Caco-2 (cell line): Measurements from ENCODE around the gene KRT77. TPM values are rescaled to one million over a fixed set of nuclear protein-coding genes. Genes with fewer than 3 reads are reported as not detected.

Experiments used
- BruUV-seq: library from RNA; stranded (reverse); fragments of 400-500 nt; replicated peaks from 2 replicates; lab custom pipeline; 2021; lab: Mats Ljungman, UMichigan
- CTCF ChIA-PET: fragments of 300-600 bp; sonication (Branson Sonifier 250); formaldehyde crosslinking; loops from one replicate; lab custom pipeline; 2022; ENCODE audit warnings: antibody characterized with exemption; lab: Charles Lee
- POLR2A ChIA-PET: fragments of 300-600 bp; sonication (Branson Sonifier 250); formaldehyde crosslinking; loops from one replicate; lab custom pipeline; 2022; ENCODE audit warnings: antibody characterized with exemption; lab: Charles Lee
- DNase-seq, 2 experiments: peaks; one replicate each; pipeline versions ENCODE4 v3.0.0 to v3.0.0-alpha.2; 2020 to 2022
- H3K27me3 ChIP-seq: replicated peaks from 2 replicates; pipeline ENCODE4 v1.6.0; 2011; ENCODE audit warnings: low read length; ENCODE audit not compliant: control insufficient read depth, insufficient read depth
- H3K36me3 ChIP-seq: 2 replicates; pipeline ENCODE4 v1.5.1; 2011; ENCODE audit warnings: low read length; ENCODE audit not compliant: control insufficient read depth, insufficient read depth
- H3K4me1 ChIP-seq: fragments of 250-450 bp; sonication (Bioruptor Pico); 2 replicates; pipeline ENCODE4 v1.5.1; 2020; ENCODE audit warnings: mild to moderate bottlenecking
- H3K4me3 ChIP-seq: 2 replicates; pipeline ENCODE4 v1.5.1; 2011; ENCODE audit warnings: low read depth, mild to moderate bottlenecking, control low read depth, low read length
- H3K9me3 ChIP-seq: fragments of 250-450 bp; sonication (Bioruptor Pico); 2 replicates; pipeline ENCODE4 v1.5.1; 2020; ENCODE audit warnings: mild to moderate bottlenecking, moderate library complexity
- H3K27ac Mint-ChIP-seq: one replicate; pipeline ENCODE4 v1.8.0; 2022; ENCODE audit warnings: mixed read lengths; ENCODE audit not compliant: unreplicated experiment
- H3K27me3 Mint-ChIP-seq: one replicate; pipeline ENCODE4 v1.8.0; 2022; ENCODE audit warnings: mixed read lengths; ENCODE audit not compliant: insufficient read depth, unreplicated experiment
- H3K36me3 Mint-ChIP-seq: one replicate; pipeline ENCODE4 v1.8.0; 2022; ENCODE audit warnings: mild to moderate bottlenecking, mixed read lengths; ENCODE audit not compliant: insufficient read depth, unreplicated experiment
- H3K4me1 Mint-ChIP-seq: one replicate; pipeline ENCODE4 v1.8.0; 2022; ENCODE audit warnings: low read depth, mixed read lengths; ENCODE audit not compliant: unreplicated experiment
- H3K4me3 Mint-ChIP-seq: one replicate; pipeline ENCODE4 v1.8.0; 2022; ENCODE audit warnings: mild to moderate bottlenecking, moderate library complexity, mixed read lengths; ENCODE audit not compliant: unreplicated experiment
- H3K9me3 Mint-ChIP-seq: one replicate; pipeline ENCODE4 v1.8.0; 2022; ENCODE audit warnings: mixed read lengths; ENCODE audit not compliant: unreplicated experiment
- intact Hi-C: fragments of 100-400 bp; cut with micrococcal nuclease; formaldehyde crosslinking; loops from one replicate; pipeline ENCODE4 v1.10.0; 2022; ENCODE audit not compliant: unreplicated experiment
- total RNA-seq: library from RNA; stranded (reverse); gene quantifications from 2 replicates; pipeline ENCODE4 v1.2.3, GENCODE V29; 2022
- TF ChIP-seq, protein P1 (sequence below), 2 experiments: fragments of 200-600 bp in 1 of 2; IDR thresholded peaks; 1 replicate in 1 of 2; 2 replicates in 1 of 2; pipeline versions ENCODE4 v1.5.1 to v1.8.0; 2011 to 2022; ENCODE audit warnings: antibody characterized with exemption in 1 of 2, control low read depth in 1 of 2, inconsistent platforms in 1 of 2, low read depth in 1 of 2, low read length in 1 of 2, mild to moderate bottlenecking in 1 of 2, moderate library complexity in 1 of 2; ENCODE audit not compliant: insufficient read depth in 1 of 2, severe bottlenecking in 1 of 2, unreplicated experiment in 1 of 2

KRT77 gene
- total RNA-seq, 1 experiment from 2014 or later: not detected

DNA sequence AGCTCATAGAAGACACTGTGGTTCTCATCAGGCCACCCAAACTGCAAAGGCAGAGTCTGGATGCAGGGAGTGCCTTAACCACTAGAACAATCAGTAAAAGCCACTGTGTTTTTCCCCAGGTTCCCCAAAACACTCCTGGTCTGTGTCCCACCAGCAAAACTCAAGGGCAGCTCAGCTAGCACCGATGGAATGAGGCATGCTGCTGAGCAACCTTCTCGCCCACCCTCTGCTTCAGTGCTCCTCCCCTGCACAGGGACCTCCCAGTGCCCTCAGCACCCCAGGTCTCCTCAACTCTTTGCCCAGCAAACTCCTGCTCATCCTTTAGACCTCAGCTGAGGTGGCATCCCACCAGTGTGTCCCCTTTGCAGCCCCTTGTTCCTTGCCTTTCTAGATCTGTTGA lies 4.0 kb downstream of the KRT77 start:
- intact Hi-C loops: no loop called here
- CTCF ChIA-PET: no interaction called here
- H3K36me3 ChIP-seq: no peaks in the 10 kb centered on the region
- POLR2A ChIA-PET: no interaction called here
- no peak for DNase-seq
- no peak overlapping the region for H3K4me3 ChIP-seq
- H3K27me3 ChIP-seq: no peaks in the 10 kb centered on the region; the same call in 1 of the 2 replicates
- Mint-ChIP-seq H3K27ac (no peak overlapping the region), H3K4me3 (no peak overlapping the region), H3K4me1 (no peaks in the 10 kb centered on the region), H3K9me3 (no peaks in the 10 kb centered on the region), H3K27me3 (peaks cover 10% of the 10 kb centered on the region), H3K36me3 (no peaks in the 10 kb centered on the region)
- TF ChIP-seq, protein P1, sequence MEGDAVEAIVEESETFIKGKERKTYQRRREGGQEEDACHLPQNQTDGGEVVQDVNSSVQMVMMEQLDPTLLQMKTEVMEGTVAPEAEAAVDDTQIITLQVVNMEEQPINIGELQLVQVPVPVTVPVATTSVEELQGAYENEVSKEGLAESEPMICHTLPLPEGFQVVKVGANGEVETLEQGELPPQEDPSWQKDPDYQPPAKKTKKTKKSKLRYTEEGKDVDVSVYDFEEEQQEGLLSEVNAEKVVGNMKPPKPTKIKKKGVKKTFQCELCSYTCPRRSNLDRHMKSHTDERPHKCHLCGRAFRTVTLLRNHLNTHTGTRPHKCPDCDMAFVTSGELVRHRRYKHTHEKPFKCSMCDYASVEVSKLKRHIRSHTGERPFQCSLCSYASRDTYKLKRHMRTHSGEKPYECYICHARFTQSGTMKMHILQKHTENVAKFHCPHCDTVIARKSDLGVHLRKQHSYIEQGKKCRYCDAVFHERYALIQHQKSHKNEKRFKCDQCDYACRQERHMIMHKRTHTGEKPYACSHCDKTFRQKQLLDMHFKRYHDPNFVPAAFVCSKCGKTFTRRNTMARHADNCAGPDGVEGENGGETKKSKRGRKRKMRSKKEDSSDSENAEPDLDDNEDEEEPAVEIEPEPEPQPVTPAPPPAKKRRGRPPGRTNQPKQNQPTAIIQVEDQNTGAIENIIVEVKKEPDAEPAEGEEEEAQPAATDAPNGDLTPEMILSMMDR (IDR thresholded peaks at IDR 0.05; ENCODE audit: insufficient read depth in 1 of 2, low read depth in 1 of 2, low read length in 1 of 2, severe bottlenecking in 1 of 2, unreplicated experiment in 1 of 2): no peak
- BruUV-seq: no TSS peak
- H3K4me1 ChIP-seq: no peaks in the 10 kb centered on the region
- no peaks in the 10 kb centered on the region for H3K9me3 ChIP-seq

DNA sequence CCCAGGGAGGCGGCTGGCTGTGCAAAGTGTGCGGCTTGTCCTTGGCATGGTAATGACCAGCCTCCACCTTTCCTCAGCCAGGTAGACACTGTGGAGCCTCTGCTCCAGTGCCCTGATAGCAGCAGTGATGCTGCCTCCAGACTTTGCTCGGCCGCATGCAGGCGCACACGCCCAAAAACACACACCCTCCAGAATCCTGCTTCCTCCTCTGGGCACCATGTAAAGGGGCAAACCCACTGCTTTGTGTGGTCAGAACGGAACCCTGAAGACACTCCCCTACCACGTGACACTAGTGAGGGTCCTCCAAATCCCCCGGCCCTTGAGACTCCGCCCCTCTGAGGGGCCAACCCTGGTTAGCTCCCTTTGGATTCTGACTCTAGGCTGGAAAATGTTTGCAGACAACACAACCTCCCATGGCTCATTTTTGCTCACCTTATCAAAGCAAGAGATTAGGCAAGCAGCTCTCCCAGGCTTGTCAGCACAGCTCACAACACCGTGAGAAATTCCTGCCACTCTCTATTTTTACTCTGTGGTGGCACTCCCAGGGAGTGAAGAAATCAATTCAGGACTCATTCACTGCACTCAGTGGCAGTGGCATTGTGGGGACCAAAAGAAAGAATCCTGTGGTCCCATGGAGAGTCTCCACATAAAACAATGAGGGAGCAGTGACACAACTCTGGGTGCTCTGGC lies 4.5 kb downstream of the KRT77 start:
- no peak for DNase-seq
- H3K9me3 ChIP-seq: no peaks in the 10 kb centered on the region
- no peaks in the 10 kb centered on the region for H3K4me1 ChIP-seq
- ChIA-PET POLR2A (no interaction called here), CTCF (no interaction called here)
- intact Hi-C loops: no loop called here
- H3K4me3 ChIP-seq: no peak overlapping the region
- H3K36me3 ChIP-seq: no peaks in the 10 kb centered on the region
- Mint-ChIP-seq H3K4me1 (no peaks in the 10 kb centered on the region), H3K27me3 (peaks cover 10% of the 10 kb centered on the region), H3K36me3 (no peaks in the 10 kb centered on the region), H3K27ac (no peak overlapping the region), H3K4me3 (no peak overlapping the region), H3K9me3 (no peaks in the 10 kb centered on the region)
- TF ChIP-seq, protein P1 (IDR thresholded peaks at IDR 0.05; ENCODE audit: insufficient read depth in 1 of 2, low read depth in 1 of 2, low read length in 1 of 2, severe bottlenecking in 1 of 2, unreplicated experiment in 1 of 2): no peak
- H3K27me3 ChIP-seq: no peaks in the 10 kb centered on the region; the same call in 1 of the 2 replicates
- BruUV-seq: no TSS peak

DNA sequence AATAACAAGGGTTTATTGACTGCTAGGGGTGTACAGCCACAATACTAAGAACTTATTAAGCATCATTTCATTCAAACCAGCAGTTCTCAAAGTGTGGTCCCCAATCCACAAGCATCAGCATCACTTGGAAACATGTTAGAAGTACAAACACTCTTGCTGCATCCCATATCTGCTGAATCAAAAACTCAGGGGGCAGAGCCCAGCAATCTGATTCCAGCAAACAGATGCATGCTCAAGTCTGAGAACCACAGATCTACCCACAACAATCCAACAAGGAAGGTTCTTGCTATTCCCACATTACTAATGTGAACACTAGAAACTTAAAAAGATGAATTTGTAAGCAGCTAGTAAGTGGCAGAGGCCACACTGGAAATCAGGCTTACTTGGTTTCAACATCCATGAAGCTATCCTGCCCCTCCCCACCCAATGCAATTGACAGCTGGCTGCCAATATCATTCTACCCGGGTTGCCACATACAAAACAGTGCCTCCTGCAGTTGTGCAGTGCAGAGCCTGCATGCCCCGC lies 6.2 kb downstream of the KRT77 start:
- Mint-ChIP-seq H3K9me3 (no peaks in the 10 kb centered on the region), H3K36me3 (no peaks in the 10 kb centered on the region), H3K27ac (no peak overlapping the region), H3K27me3 (peaks cover 15% of the 10 kb centered on the region), H3K4me3 (no peak overlapping the region), H3K4me1 (no peaks in the 10 kb centered on the region)
- TF ChIP-seq, protein P1 (IDR thresholded peaks at IDR 0.05; ENCODE audit: insufficient read depth in 1 of 2, low read depth in 1 of 2, low read length in 1 of 2, severe bottlenecking in 1 of 2, unreplicated experiment in 1 of 2): no peak
- ChIA-PET CTCF (no interaction called here), POLR2A (no interaction called here)
- Histone ChIP-seq H3K4me1 (no peaks in the 10 kb centered on the region), H3K27me3 (no peaks in the 10 kb centered on the region; the same call in 1 of the 2 replicates), H3K36me3 (no peaks in the 10 kb centered on the region), H3K9me3 (no peaks in the 10 kb centered on the region), H3K4me3 (no peak overlapping the region)
- intact Hi-C loops: no loop called here
- BruUV-seq: no TSS peak
- DNase-seq: no peak
